HG02885 (cell line): Measurements from ENCODE around the gene MAP3K5.
"Not testable (repeated sequence)": the region's sequence is repeated elsewhere in the genome, so short reads cannot be mapped to it uniquely, and the experiment has no call there.

ENCODE experiments used
- ATAC-seq: cut with Tn5 transposase; IDR thresholded peaks from one replicate; pipeline ENCODE4 v1.9.1; 2021; ENCODE audit warnings: mild to moderate bottlenecking; ENCODE audit not compliant: unreplicated experiment, poor library complexity

The MAP3K5 gene

GRCh38 chr6:136791296-136792094 lies 782 bp downstream of the MAP3K5 start:
- peak; percentile 38 for ATAC-seq

GRCh38 chr6:136790411-136791295 lies 1.6 kb downstream of the MAP3K5 start:
- no peak for ATAC-seq

- not testable (repeated sequence) for ATAC-seq
These were observed 2.8 kb downstream of the MAP3K5 start for GRCh38 chr6:136789440-136789839.

GRCh38 chr6:136788069-136788902 lies 4.0 kb downstream of the MAP3K5 start:
- ATAC-seq: no peak

GRCh38 chr6:136787726-136788068 lies 4.6 kb downstream of the MAP3K5 start:
- no peak for ATAC-seq

GRCh38 chr6:136786658-136787057 lies 5.6 kb downstream of the MAP3K5 start:
- ATAC-seq: no peak

GRCh38 chr6:136784910-136785746 lies 7.1 kb downstream of the MAP3K5 start:
- ATAC-seq: peak; percentile 43

- no peak for ATAC-seq
These were observed 8.0 kb downstream of the MAP3K5 start for GRCh38 chr6:136784271-136784664.

- peak; percentile 78 for ATAC-seq
These were observed 8.6 kb downstream of the MAP3K5 start for GRCh38 chr6:136783495-136784270.

- no peak for ATAC-seq
These were observed 9.3 kb downstream of the MAP3K5 start for GRCh38 chr6:136783021-136783420.

- no peak for ATAC-seq
These were observed 10.1 kb downstream of the MAP3K5 start for GRCh38 chr6:136782021-136782770.

GRCh38 chr6:136780972-136781371 lies 11.3 kb downstream of the MAP3K5 start:
- ATAC-seq: no peak

- ATAC-seq: no peak
These were observed 12.6 kb downstream of the MAP3K5 start for GRCh38 chr6:136779682-136780081.

GRCh38 chr6:136777651-136778050 lies 14.6 kb downstream of the MAP3K5 start:
- ATAC-seq: no peak

- no peak for ATAC-seq
These were observed 16.7 kb downstream of the MAP3K5 start for GRCh38 chr6:136775548-136775947.

GRCh38 chr6:136775081-136775480 lies 17.2 kb downstream of the MAP3K5 start:
- ATAC-seq: no peak

GRCh38 chr6:136774228-136775041 lies 17.8 kb downstream of the MAP3K5 start:
- no peak for ATAC-seq

- no peak for ATAC-seq
These were observed 18.8 kb downstream of the MAP3K5 start for GRCh38 chr6:136773473-136773796.
